ENCODE measurements around the gene GZMB.
"Not testable (repeated sequence)": the region's sequence is repeated elsewhere in the genome, so short reads cannot be mapped to it uniquely, and the experiment has no call there.

Gene GZMB

GRCh38 chr14:24605435-24606190, 28.4 kb downstream of the GZMB start:
- Histone ChIP-seq H3K36me3 (ENCODE audit: control insufficient read depth, low read length) (no peaks in the 10 kb centered on the region), H3F3A (ENCODE audit: control insufficient read depth, insufficient read depth) (no peaks in the 10 kb centered on the region), H3K27ac (ENCODE audit: low read depth, low read length) (no peak overlapping the region), H3K79me2 (ENCODE audit: control insufficient read depth, low read length) (no peaks in the 10 kb centered on the region), H3K9me3 (ENCODE audit: control insufficient read depth, insufficient read depth, low read length) (no peaks in the 10 kb centered on the region), H3K4me1 (ENCODE audit: control insufficient read depth, low read length) (no peaks in the 10 kb centered on the region), H3K4me3 (ENCODE audit: low read length) (no peak overlapping the region), H3K4me2 (ENCODE audit: low read length) (no peak overlapping the region), H4K20me1 (ENCODE audit: control insufficient read depth, insufficient read depth, low read depth, low read length) (no peaks in the 10 kb centered on the region), H3K9me2 (replicated peaks; ENCODE audit: control insufficient read depth, low read length) (no peaks in the 10 kb centered on the region), H3K27me3 (ENCODE audit: control insufficient read depth, low read length) (no peaks in the 10 kb centered on the region; the same call in 1 of the 2 replicates)
- TF ChIP-seq EZH2phosphoT487 (IDR thresholded peaks at IDR 0.05; ENCODE audit: borderline replicate concordance, low read length) (no peak), CTCF (IDR thresholded peaks at IDR 0.05; ENCODE audit: low read depth, low read length, poor library complexity, severe bottlenecking) (peak; percentile 85)

- no peaks in the 10 kb centered on the region for H3K79me2 ChIP-seq (ENCODE audit: control insufficient read depth, low read length)
- H3K36me3 ChIP-seq (ENCODE audit: control insufficient read depth, low read length): no peaks in the 10 kb centered on the region
- H3K9me3 ChIP-seq (ENCODE audit: control insufficient read depth, insufficient read depth, low read length): no peaks in the 10 kb centered on the region
- no peaks in the 10 kb centered on the region; the same call in 1 of the 2 replicates for H3K27me3 ChIP-seq (ENCODE audit: control insufficient read depth, low read length)
- no peaks in the 10 kb centered on the region for H3F3A ChIP-seq (ENCODE audit: control insufficient read depth, insufficient read depth)
- H3K27ac ChIP-seq (ENCODE audit: low read depth, low read length): no peak overlapping the region
- no peaks in the 10 kb centered on the region; the same call in 1 of the 2 replicates for H3K9me2 ChIP-seq (replicated peaks; ENCODE audit: control insufficient read depth, low read length)
- H4K20me1 ChIP-seq (ENCODE audit: control insufficient read depth, insufficient read depth, low read depth, low read length): no peaks in the 10 kb centered on the region
- H3K4me2 ChIP-seq (ENCODE audit: low read length): no peak overlapping the region
- H3K4me1 ChIP-seq (ENCODE audit: control insufficient read depth, low read length): no peaks in the 10 kb centered on the region
- H3K4me3 ChIP-seq (ENCODE audit: low read length): no peak overlapping the region
- TF ChIP-seq EZH2phosphoT487 (IDR thresholded peaks at IDR 0.05; ENCODE audit: borderline replicate concordance, low read length) (no peak), CTCF (IDR thresholded peaks at IDR 0.05; ENCODE audit: low read depth, low read length, poor library complexity, severe bottlenecking) (no peak)
These were observed 36.6 kb downstream of the GZMB start for GRCh38 chr14:24597403-24597802.

- Histone ChIP-seq H3K79me2 (ENCODE audit: control insufficient read depth, low read length) (no peaks in the 10 kb centered on the region), H3K27ac (ENCODE audit: low read depth, low read length) (no peak overlapping the region), H3K27me3 (ENCODE audit: control insufficient read depth, low read length) (no peaks in the 10 kb centered on the region), H3K4me3 (ENCODE audit: low read length) (no peak overlapping the region), H3K4me1 (ENCODE audit: control insufficient read depth, low read length) (no peaks in the 10 kb centered on the region), H3K9me2 (replicated peaks; ENCODE audit: control insufficient read depth, low read length) (no peaks in the 10 kb centered on the region; the same call in 1 of the 2 replicates), H3F3A (ENCODE audit: control insufficient read depth, insufficient read depth) (no peaks in the 10 kb centered on the region), H4K20me1 (ENCODE audit: control insufficient read depth, insufficient read depth, low read depth, low read length) (no peaks in the 10 kb centered on the region), H3K36me3 (ENCODE audit: control insufficient read depth, low read length) (no peaks in the 10 kb centered on the region), H3K9me3 (ENCODE audit: control insufficient read depth, insufficient read depth, low read length) (no peaks in the 10 kb centered on the region), H3K4me2 (ENCODE audit: low read length) (no peak overlapping the region)
- TF ChIP-seq EZH2phosphoT487 (IDR thresholded peaks at IDR 0.05; ENCODE audit: borderline replicate concordance, low read length): no peak
These were observed 38.7 kb downstream of the GZMB start for GRCh38 chr14:24595073-24595808.

GRCh38 chr14:24591004-24591403, 43.0 kb downstream of the GZMB start:
- not testable (repeated sequence) for H4K20me1 ChIP-seq (ENCODE audit: control insufficient read depth, insufficient read depth, low read depth, low read length); H3K27me3 ChIP-seq (ENCODE audit: control insufficient read depth, low read length); H3K4me3 ChIP-seq (ENCODE audit: low read length); H3K9me3 ChIP-seq (ENCODE audit: control insufficient read depth, insufficient read depth, low read length); H3K4me1 ChIP-seq (ENCODE audit: control insufficient read depth, low read length); H3K36me3 ChIP-seq (ENCODE audit: control insufficient read depth, low read length); H3K4me2 ChIP-seq (ENCODE audit: low read length); H3F3A ChIP-seq (ENCODE audit: control insufficient read depth, insufficient read depth); H3K27ac ChIP-seq (ENCODE audit: low read depth, low read length); H3K79me2 ChIP-seq (ENCODE audit: control insufficient read depth, low read length); H3K9me2 ChIP-seq (replicated peaks; ENCODE audit: control insufficient read depth, low read length)

GRCh38 chr14:24584402-24584801, 49.6 kb downstream of the GZMB start:
- H3K4me1 ChIP-seq (ENCODE audit: control insufficient read depth, low read length); H3K4me2 ChIP-seq (ENCODE audit: low read length); H3K9me3 ChIP-seq (ENCODE audit: control insufficient read depth, insufficient read depth, low read length); H3K4me3 ChIP-seq (ENCODE audit: low read length); H3K27me3 ChIP-seq (ENCODE audit: control insufficient read depth, low read length); H3K36me3 ChIP-seq (ENCODE audit: control insufficient read depth, low read length); H3K9me2 ChIP-seq (replicated peaks; ENCODE audit: control insufficient read depth, low read length); H3F3A ChIP-seq (ENCODE audit: control insufficient read depth, insufficient read depth); H3K79me2 ChIP-seq (ENCODE audit: control insufficient read depth, low read length); H4K20me1 ChIP-seq (ENCODE audit: control insufficient read depth, insufficient read depth, low read depth, low read length); H3K27ac ChIP-seq (ENCODE audit: low read depth, low read length): not testable (repeated sequence)
